Daoy (cell line): ENCODE results near the gene BCL2L13. TPM values are rescaled to one million over a fixed set of nuclear protein-coding genes. Genes with fewer than 3 reads are reported as not detected.
"Not testable (repeated sequence)": the region's sequence is repeated elsewhere in the genome, so short reads cannot be mapped to it uniquely, and the experiment has no call there.

ENCODE experiments used
- DNase-seq: peaks from one replicate; pipeline ENCODE4 v3.0.0-alpha.2; 2015; ENCODE audit warnings: low read depth
- total RNA-seq: library from RNA; depleted of rRNA; stranded (reverse); fragments of >200 nt; shearing (Covaris generic); gene quantifications from 2 replicates; pipeline ENCODE4 v1.2.3, GENCODE V29; 2014

Gene BCL2L13
- total RNA-seq, 1 experiment from 2014 or later = 61.3 TPM

DNA sequence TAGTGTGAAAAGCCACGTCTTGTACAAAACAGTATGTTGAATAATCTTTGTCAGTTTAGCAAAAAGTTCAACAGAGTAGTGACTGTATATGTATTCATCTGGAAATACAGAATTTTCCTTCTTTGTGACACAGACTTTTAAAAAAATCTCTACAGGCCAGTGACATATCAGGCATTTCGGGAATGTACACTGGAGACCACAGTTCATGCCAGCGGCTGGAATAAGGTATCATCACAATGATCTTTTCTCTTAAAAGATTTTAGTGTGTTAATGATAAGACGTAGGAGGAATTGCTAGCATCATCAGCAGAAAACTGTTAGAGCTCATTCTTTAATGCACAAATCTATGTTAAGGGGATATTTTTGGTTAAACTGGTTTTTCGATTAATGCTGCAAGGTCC is 57.4 kb downstream of the BCL2L13 start:
- DNase-seq = no peak

DNA sequence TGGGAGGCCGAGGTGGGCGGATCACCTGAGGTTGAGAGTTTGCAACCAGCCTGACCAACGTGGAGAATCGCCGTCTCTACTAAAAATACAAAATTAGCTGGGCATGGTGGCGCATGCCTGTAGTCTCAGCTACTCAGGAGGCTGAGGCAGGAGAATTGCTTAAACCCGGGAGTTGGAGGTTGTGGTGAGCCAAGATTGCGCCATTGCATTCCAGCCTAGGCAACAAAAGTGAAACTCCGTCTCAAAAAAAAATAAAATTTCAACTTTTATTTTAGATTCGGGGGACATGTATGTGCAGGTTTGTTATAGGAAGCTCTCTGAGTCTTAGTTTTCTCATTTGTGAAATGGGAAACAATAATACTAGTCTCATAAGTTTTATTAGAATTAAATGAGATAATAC is 58.6 kb downstream of the BCL2L13 start:
- not testable (repeated sequence) for DNase-seq

DNA sequence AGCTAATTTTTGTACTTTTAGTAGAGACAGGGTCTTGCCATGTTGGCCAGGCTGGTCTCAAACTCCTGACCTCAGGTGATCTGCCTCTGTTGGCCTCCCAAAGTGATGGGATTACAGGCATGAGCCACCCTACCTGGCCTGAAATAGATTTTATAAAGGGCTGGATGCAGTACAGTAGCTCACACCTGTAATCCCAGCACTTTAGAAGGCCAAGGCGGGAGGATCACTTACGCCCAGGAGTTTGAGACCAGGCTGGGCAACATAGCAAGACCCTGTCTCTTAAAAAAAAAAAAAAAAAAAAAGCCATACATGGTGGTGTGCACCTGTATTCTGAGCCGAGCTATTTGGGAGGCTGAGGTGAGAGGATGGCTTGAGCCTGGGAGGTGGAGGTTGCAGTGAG is 59.7 kb downstream of the BCL2L13 start:
- not testable (repeated sequence) for DNase-seq

DNA sequence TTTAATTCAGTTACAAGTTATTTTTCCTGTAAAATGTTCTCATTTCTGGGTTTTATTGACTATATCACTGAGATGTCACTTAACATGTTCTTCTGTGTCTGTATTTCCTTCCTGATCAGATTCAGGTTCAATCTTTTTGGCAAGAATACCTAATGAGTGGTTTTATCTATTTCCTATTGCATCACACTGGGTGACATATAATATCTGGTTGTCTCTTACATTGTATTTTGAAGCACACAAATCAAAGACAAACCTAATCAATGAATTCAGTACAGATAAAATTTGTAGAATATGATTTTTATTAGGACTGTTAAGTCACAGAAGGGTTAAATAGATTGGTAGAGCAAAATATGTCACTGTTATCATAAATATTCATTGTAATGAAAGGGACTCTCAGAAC is 60.4 kb downstream of the BCL2L13 start:
- no peak for DNase-seq

DNA sequence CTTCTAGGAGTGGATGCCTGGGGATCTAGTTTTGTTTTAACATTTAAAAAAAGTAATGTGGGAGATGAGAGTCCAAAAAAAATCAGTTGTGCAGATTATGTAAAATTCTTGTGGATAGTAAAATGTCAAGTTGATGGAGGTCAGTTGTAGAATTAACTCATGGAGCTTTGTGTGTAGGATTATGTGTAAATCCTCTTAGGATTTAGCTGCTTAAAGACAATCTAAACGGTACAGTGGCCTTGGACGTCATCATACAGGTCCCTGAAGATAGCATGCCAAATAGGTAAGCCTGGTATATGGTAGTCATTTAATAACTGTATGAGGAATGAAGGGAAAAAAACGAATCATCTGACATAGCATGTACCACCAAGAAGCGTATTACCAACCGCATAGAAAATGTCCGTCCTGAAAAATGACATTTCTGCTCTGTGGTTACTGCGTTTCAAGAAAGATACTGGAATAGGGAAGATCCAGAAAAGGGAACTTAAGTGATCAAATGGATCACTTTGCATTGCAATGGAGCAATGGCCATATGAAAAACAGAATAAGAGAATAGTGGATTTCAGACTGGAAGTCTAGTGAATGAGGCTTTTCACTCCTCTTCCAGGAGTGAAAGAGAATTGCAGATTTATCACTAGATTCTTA is 61.3 kb downstream of the BCL2L13 start:
- DNase-seq = no peak

DNA sequence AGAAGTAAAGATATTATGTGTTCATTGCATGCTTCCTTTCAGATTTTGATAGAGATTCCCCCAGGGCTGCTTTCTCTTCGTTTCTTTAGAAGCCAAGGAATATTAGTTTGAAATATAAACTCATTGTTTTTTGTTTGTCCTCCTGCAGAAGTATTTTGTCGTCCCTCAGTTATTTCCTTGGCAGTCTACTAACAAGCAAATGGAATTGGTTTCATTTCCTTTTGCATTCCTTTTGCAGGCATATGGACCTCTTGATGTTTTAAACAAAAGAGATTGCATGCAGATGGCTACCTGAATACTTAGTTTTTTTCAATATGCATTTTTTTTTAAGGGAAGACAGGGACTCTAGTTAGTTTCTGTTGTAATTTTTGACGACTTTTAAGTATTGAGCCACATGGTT is 62.2 kb downstream of the BCL2L13 start:
- DNase-seq = no peak

DNA sequence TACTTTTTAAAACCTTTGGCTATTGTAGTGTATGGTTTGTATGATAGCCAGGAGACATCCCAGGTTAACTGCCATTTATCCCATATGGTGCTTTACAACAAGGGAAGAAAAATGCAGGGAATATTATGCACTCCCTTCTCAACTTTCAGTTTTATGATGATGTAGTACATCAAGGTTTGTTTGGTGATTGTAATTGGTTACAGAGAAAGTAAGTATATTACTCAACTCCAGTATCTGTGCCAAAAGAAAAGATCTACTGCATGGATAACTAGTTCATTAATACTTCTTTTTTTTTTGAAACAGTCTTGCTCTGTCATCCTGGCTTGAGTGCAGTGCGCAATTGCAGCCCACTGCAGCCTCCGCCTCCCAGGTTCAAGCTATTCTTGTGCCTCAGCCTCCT is 65.3 kb downstream of the BCL2L13 start:
- no peak for DNase-seq

DNA sequence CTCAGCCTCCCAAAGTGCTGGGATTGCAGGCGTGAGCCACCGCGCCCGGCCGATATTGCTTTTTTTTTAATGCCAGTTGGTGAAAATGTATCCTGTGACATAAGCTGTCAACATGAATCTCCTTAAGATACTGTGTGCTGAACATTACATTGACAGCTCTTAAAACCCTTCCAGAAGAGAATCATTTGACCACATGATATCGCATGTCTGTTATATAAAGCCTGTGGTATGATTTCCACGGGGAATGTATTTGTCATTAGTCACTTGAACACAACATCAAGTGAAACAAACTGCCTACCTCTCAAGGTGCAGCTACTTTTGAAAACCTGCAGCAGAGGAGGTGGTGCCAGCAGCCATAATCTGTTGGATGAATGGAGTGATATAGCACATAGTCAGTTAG is 67.0 kb downstream of the BCL2L13 start:
- DNase-seq = no peak

DNA sequence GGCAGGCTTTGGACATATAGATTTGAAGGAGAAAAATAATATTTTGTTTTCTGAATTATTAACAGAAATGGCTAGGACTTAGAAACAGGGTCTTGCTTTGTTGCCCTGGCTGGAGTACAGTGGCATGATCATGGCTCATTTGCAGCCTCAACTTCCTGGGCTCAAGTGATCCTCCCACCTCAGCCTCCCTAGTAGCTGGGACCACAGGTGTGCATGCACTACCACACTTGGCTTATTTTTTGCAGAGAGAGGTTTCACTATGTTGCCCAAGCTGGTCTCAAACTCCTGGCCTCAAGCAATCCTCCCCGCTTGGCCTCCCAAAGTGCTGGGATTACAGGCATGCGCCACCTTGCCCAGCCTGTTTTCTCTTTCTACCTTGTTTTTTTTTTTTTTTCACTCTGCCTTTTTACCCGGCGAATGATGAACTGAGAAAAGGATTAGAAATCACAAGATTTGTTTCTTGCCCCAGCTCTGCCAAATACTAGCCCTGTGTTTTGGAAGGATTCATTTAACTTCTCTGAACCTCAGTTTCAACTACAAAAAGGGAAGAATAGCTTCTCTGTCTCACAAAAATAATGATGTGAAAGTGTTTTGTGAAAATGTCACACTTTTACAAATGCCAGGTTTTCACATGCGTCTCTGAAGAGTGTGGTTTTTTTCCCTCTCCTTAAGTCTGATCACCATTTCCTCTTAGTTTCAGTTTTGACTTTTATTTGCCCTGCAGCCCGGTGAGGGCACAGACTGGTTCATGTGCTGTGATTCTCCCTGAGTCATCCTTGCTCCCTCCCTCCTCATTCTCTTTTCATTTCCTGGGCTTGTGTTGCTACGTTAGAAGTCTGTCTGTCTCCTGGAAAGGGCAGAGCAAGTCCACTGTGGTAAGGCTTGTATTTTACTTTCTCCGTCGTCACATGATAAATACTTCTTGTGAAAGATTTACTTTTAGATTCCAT is 67.7 kb downstream of the BCL2L13 start:
- peak; percentile 93 for DNase-seq

DNA sequence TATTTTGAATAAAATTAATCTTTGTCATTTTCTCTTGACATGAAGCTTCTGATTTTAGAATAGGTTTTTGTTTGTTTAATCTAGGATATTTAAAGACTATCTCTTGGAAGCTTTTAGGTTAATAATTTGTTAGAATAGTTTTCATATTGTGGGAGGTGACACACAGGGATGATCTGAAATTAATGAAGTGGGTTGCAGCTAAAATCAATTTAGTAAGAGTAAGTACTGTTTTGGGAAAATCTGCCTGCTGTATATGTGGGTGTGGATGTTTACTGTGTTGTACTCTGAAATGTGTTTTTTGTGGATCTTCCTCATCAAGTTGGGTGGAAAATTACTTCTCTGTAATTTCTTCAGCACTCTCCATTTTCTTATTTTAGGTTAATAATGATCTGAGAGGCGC is 68.4 kb downstream of the BCL2L13 start:
- no peak for DNase-seq

DNA sequence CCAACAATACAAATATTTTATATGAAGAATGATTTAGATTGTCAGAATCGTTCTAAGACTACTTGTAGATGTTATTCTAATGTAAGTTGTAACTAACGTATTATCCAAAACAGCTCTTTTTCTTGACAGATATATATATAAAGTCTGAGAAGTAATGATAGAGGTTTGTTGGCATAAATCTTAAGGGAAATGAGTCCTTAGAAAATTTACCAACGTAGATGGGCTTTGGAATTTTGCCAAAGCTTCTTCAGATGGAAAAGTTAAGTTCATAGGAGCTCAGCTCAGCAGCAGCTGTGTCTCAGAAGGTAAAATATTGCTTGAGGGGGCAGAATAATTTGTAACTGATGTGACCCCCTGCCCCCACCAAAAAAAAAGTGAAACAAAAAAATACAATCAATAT is 69.0 kb downstream of the BCL2L13 start:
- no peak for DNase-seq

DNA sequence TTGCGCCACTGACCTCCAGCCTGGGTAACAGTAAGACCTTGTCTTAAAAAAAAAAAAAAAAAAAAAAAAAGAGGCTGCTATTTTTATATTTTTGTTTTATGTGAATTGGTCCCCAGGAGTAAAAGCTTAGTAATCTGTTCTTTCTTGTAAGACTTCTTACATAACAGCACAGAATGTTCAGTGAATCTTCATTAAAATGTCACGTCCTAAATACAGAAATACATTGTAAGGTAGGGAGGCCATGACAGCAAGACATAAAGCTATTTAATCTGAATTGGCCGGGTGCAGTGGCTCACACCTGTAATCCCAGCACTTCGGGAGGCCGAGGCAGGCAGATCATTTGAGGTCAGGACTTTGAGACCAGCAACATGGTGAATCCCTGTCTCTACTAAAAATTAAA is 71.5 kb downstream of the BCL2L13 start:
- no peak for DNase-seq

DNA sequence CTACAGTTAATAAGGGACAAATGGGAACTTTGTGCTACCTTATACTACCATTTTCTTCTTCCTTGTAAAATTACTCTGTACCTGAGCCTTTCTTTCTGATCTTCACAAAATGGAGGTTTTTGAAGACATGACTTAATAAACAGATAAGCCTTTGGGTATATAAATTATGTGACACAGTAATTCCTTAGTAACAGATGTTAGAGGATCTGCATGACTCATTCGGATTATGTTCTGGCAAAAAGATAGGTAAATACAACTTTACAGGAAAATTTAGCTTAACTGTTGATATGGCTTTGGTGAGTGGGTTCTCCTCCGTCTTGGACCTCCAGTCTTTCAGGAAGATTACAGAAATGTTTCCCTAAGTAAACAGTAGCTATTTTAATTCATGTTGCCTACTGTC is 73.9 kb downstream of the BCL2L13 start:
- DNase-seq = no peak

DNA sequence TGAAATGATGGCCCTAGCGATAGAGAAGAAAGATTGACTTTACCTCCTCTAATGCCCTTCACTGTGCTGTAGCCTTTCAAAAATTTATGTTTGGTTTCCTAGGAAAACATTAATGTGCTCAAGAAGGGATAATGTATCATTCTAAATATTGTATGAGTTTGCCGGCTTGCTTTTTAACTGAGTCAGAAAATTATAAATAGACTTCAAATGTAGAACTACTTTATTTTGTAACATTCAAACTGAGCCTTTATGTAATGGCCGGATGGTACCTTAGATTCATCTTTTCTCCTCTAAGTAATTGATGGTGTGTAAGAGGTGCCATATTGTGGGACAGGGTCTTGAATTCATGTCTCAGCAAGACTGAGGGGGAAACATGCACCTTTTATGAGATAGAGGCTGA is 78.0 kb downstream of the BCL2L13 start:
- DNase-seq = no peak

DNA sequence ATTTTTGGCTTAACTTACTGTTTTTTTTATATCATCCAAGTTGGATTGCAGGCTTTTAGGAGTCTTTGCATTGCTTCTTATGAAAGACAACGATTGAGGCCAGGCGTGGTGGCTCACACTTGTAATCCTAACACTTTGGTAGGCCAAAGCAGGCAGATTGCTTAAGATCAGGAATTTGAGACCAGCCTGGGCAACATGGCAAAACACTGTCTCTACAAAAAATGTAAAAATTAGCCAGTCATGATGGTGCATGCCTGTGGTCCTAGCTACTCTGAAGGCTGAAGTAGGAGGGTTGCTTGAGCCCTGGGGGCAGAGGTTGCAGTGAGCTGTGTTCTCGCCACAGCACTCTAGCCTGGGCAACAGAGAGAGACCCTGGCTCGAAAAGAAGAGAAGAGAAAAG is 79.2 kb downstream of the BCL2L13 start:
- no peak for DNase-seq

DNA sequence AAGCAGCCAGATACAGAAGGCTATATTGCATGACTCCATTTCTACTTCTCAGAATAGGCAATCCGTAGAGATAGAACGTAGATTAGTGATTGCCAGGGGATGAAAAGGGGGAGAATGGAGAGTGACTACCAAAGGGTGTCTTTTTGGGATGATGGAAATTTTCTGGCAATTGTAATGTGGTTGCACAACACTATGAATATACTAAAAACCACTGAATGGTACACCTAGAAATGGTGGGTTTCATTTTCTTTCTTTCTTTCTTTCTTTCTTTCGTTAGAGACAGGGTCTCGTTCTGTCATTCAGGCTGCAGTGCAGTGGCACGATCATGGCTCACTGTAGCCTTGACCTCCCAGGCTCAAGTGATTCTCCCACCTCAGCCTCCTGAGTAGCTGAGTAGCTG is 81.4 kb downstream of the BCL2L13 start:
- no peak for DNase-seq

DNA sequence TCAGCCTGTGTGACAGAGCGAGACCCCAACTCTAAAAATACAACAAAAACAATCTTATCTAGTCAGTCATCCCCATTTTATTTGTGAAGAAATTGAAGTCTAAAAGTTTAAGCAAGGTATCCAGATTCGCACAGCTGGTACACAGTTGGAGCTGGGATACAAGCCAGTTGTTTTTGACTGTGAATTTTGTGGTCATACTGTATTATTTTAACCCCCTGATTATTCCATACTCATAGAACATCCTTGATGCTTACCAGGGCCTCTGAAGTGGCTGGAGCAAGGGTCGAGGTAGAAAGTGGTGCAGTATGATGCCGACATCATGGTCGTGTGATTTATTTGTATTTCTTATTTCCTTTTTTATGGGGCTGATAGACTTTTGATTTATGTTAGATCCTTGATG is 85.7 kb downstream of the BCL2L13 start:
- no peak for DNase-seq

DNA sequence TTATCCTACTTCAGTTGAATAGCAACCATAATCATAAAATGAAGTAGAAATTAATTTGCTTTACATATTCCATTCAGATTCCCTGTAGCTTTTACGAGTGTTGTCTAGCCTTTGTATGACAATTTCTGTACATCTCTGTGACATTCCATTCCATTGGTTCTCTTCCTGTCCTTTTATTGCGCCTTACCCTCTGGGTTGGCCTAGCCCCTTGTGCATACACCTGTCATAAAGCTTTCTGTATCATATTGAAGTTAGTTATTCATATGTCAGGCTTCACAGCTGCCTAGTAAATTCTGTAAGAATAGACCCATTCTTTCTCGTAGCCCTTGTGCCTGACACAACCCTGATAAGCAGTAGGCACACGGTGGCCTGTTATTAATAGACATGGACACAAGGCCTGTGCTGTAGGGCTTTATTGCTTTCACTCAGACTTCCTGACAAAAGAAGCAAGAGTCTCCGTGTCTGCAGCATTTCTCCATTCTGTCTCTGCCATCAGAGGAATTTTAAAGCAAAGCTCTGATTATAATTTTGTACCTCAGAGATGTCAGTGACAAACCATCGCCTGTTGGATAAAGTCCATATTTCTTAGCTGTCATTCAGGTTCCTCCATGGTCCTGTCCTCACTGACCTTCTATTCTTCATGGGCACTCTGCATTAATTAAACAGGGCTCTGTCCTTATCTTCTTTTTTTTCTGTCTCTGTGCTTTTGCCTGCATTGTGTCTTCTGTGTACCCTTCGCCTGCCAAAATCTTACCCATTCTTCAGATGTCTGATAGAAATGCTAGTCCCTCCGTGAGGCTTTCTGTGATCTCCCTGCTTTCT is 86.3 kb downstream of the BCL2L13 start:
- DNase-seq = no peak

DNA sequence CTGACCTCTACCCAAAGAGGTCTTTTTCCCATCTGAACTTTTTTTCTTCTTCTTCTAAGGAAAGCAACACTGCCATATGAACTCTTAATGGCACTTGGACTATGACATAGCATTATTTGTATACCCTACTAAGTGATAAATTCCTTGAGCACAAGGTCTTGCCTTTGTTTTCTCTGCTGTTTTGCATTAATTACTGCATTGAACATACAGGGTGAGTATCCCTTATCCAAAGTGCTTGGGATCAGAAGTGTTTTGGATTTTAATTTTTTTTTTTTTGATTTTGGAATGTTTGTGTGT is 86.9 kb downstream of the BCL2L13 start:
- DNase-seq = no peak

DNA sequence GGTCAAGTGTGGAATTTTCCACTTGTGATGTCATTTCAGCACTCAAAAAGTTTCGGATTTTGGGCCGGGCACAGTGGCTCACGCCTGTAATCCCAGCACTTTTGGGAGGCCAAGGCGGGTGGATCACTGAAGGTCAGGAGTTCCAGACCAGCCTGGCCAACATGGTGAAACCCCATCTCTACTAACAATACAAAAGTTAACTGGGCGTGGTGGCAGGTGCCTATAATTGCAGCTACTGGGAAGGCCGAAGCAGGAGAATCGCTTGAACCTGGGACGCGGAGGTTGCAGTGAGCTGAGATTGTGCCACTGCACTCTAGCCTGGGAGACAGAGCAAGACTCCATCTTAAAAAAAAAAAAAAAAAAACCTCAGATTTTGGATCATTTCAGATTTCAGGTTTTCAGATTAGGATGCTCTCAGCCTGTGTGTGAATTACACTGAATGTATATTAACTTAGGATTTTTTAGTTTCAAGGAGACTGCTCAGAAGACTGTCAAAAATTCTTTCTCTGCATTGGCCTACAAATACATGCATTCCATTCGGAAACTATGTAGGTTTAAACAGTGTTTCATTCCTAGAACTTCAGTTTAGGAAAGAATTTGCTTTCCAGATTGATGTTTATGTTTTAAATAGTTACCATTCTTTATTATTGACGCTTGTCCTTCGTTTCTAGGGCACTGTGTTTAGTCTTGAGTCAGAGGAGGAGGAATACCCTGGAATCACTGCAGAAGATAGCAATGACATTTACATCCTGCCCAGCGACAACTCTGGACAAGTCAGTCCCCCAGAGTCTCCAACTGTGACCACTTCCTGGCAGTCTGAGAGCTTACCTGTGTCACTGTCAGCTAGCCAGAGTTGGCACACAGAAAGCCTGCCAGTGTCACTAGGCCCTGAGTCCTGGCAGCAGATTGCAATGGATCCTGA is 87.7 kb downstream of the BCL2L13 start:
- no peak for DNase-seq
